HepG2 (cell line): Measurements from ENCODE around the gene AMPH.

ENCODE experiments used
- GMEB1 ChIP-seq: sonication (generic); formaldehyde crosslinking; IDR thresholded peaks from 2 replicates; pipeline ENCODE4 v1.5.1; 2020; ENCODE audit warnings: missing genetic modification reagents, mild to moderate bottlenecking, borderline replicate concordance
- SMC3 ChIP-seq: IDR thresholded peaks from 2 replicates; pipeline ENCODE4 v1.6.1; 2011; ENCODE audit warnings: low read length, improper control_type of control experiment
- ZNF263 ChIP-seq: sonication (generic); formaldehyde crosslinking; IDR thresholded peaks from 2 replicates; pipeline ENCODE4 v1.4.0; 2020; ENCODE audit warnings: missing genetic modification reagents

GRCh38 chr7:38563741-38564140, 67.4 kb downstream of the AMPH start:
- no peak for TF ChIP-seq GMEB1 (CRISPR knock-in tag)
- TF ChIP-seq ZNF263 (CRISPR knock-in tag): no peak
- no peak for TF ChIP-seq SMC3
